ENCODE data around the gene GPC3. TPM values are rescaled to one million over a fixed set of nuclear protein-coding genes. Genes with fewer than 3 reads are reported as not detected.

GPC3 gene
- total and polyA plus RNA-seq, 2 of the 4 experiments (the other 2 are of a cell fraction), result not detected

GRCh38 chrX:133856819-133857218 lies 128.6 kb downstream of the GPC3 start:
- no peak overlapping the region for H3K14ac ChIP-seq (replicated peaks; ENCODE audit: low read depth, low read length)
- ChIA-PET CTCF (no interaction called here), POLR2A (ENCODE audit: unreplicated experiment) (no interaction called here)
- H2BK120ac ChIP-seq (ENCODE audit: low read depth, low read length), result no peak overlapping the region
- H3K4me2 ChIP-seq (ENCODE audit: low read depth, low read length), result no peak overlapping the region
- no peak overlapping the region for H2BK15ac ChIP-seq (ENCODE audit: low read depth, low read length)
- H3K9me3 ChIP-seq (ENCODE audit: control insufficient read depth, insufficient read depth, low read length), result no peaks in the 10 kb centered on the region
- BruUV-seq (replicated peaks), result no TSS peak
- H3K4me1 ChIP-seq (ENCODE audit: control insufficient read depth, insufficient read depth, low read length), result no peaks in the 10 kb centered on the region
- H4K5ac ChIP-seq (ENCODE audit: low read depth, low read length), result no peak overlapping the region
- TF ChIP-seq RAD21 (IDR thresholded peaks at IDR 0.05; ENCODE audit: low read length) (no peak), MAZ (IDR thresholded peaks at IDR 0.05; ENCODE audit: borderline replicate concordance, low read depth, low read length) (no peak), BHLHE40 (IDR thresholded peaks at IDR 0.05; ENCODE audit: low read depth, low read length) (no peak), RFX5 (IDR thresholded peaks at IDR 0.05; ENCODE audit: low read depth, low read length) (no peak), CHD1 (IDR thresholded peaks at IDR 0.05; ENCODE audit: low read depth, low read length) (no peak), MXI1 (IDR thresholded peaks at IDR 0.05; ENCODE audit: borderline replicate concordance, low read depth, low read length) (no peak), SMC3 (IDR thresholded peaks at IDR 0.05; ENCODE audit: low read depth, low read length) (no peak), POLR2A (IDR thresholded peaks at IDR 0.05; ENCODE audit: low read depth, low read length) (no peak), USF2 (IDR thresholded peaks at IDR 0.05; ENCODE audit: low read depth, low read length) (no peak), FOS (IDR thresholded peaks at IDR 0.05; ENCODE audit: low read depth, low read length) (no peak), MAFK (IDR thresholded peaks at IDR 0.05; ENCODE audit: low read depth, low read length) (no peak), CTCF (conservative IDR thresholded peaks at IDR 0.05; ENCODE audit: low read depth, low read length) (no peak), RCOR1 (IDR thresholded peaks at IDR 0.05; ENCODE audit: insufficient replicate concordance, low read length) (no peak), ELK1 (IDR thresholded peaks at IDR 0.05; ENCODE audit: borderline replicate concordance, low read depth, low read length) (no peak), NFE2L2 (IDR thresholded peaks at IDR 0.05; ENCODE audit: low read depth, low read length) (no peak)
- H3K9me1 ChIP-seq (ENCODE audit: insufficient read depth, low read length), result no peaks in the 10 kb centered on the region
- dilution Hi-C loops (cut with HindIII; ENCODE audit: low sequenced_read_pairs, unreplicated experiment) (no loop called here), in situ Hi-C loops (cut with MboI; ENCODE audit: low sequenced_read_pairs) (no loop called here), intact Hi-C loops (cut with micrococcal nuclease) (no loop called here)
- no peaks in the 10 kb centered on the region for H3K36me3 ChIP-seq (ENCODE audit: control insufficient read depth, insufficient read depth, low read length)
- H3K23ac ChIP-seq (ENCODE audit: low read depth, low read length), result no peak overlapping the region
- 100% methylated on average over 1 of the region's 3 CpGs; no CpG with 5 or more reads in 1 of the 2 experiments for WGBS, 2 experiments (ENCODE audit: extremely low coverage in 2 of 2, insufficient read length in 1 of 2)
- no peak overlapping the region for H3K9ac ChIP-seq (ENCODE audit: low read depth, low read length)
- DNase-seq, result no peak
- H2BK5ac ChIP-seq (ENCODE audit: low read depth, low read length, poor library complexity, severe bottlenecking), result no peak overlapping the region
- no peak overlapping the region for H2BK20ac ChIP-seq (ENCODE audit: low read depth, low read length)
- no peak overlapping the region for H2AK5ac ChIP-seq (ENCODE audit: low read depth, low read length)
- H4K91ac ChIP-seq (ENCODE audit: insufficient read depth, low read depth, low read length), result no peak overlapping the region
- no peak overlapping the region for H3K18ac ChIP-seq (ENCODE audit: low read depth, low read length)
- no peak overlapping the region for H4K8ac ChIP-seq (ENCODE audit: low read depth in 2 of 2, low read length in 2 of 2)
- no peak overlapping the region for H2AFZ ChIP-seq (replicated peaks; ENCODE audit: low read length, poor library complexity)
- no peak overlapping the region for H3K27ac ChIP-seq (ENCODE audit: insufficient read depth, low read length)
- H3K79me1 ChIP-seq (ENCODE audit: low read depth in 1 of 2, low read length in 2 of 2), result no peaks in the 10 kb centered on the region
- H3K56ac ChIP-seq (ENCODE audit: extremely low read depth, insufficient read depth, low read length), result no peak overlapping the region
- no peak overlapping the region for H2AK9ac ChIP-seq (replicated peaks; ENCODE audit: low read depth, low read length, poor library complexity)
- no peak overlapping the region for H3K4me3 ChIP-seq (ENCODE audit: insufficient read depth, low read depth, low read length)
- 0 out of 2 replicates have a peak, but pooled peaks cover 2% of the 10 kb centered on the region for H3K27me3 ChIP-seq (ENCODE audit: control insufficient read depth, insufficient read depth, low read length)
- no peak for ATAC-seq (ENCODE audit: low read depth)
- H4K20me1 ChIP-seq (ENCODE audit: insufficient read depth, low read length), result no peaks in the 10 kb centered on the region
- no peak overlapping the region for H3K4ac ChIP-seq (ENCODE audit: low read depth, low read length)

Measured in IMR-90 (cell line).